GOT3 (cell line): Measurements from ENCODE around the gene PTPN14.

Experiments
- DNase-seq: peaks from one replicate; lab custom pipeline; 2025; ENCODE audit warnings: mixed read lengths; lab: John Stamatoyannopoulos, UW

The PTPN14 gene

GRCh38 chr1:214454569-214455396 is 96.6 kb downstream of the PTPN14 start:
- no peak for DNase-seq

DNA sequence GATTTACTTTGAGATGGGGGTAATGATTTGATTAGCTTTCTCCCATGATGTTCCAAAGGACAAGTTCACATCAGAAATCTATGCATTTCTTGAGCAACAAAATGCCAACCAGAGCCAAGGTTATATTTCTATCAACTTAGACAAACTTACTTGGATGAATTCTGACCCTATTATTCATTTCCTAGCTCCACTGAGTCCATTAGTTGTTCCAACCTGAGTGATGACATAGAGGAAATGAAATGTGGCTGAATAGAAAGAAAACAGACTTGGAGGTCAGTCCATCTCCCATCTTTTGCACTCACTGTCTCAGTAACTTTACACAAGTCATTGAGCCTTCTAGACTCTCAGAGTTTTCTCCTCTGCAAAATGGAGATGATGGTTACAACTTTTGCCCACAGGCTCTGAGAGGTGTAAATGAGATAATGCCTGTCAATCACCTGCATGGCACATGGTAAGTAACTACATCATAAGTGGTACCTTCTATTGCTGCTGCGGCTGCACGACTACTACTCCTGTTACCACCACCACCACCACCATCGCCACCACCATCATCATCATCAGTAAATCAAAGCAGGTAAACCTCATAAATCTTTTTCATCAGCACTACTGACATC is 98.2 kb downstream of the PTPN14 start:
- no peak for DNase-seq

DNA sequence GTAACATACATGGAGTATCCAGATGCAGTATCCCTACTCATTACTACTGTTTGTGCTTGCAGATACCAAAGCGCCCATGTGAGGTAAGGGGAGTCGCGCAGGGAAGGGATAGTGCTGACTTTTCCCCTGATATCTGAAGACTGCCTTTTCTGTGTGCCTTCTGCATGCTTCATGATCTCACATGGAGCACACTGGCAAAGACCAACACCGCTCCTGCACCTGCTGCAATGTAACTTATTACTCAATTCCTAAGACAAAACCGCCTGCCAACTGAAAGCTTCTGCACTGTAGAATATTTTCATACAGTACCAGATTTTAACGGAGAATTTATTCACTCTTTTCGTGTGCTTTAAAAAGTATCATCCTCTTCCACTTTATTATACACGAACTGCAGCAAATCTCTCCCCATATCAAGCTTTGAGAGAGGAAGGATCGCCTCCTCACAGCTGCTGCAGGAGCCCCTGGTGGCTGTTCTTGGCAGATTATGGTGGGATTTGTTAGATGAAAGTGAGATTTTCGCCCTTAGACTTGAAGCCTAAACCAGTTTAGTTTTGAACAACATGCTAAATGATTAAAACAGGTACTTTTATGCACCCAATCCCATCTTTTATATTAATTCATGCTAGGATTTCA is 99.1 kb downstream of the PTPN14 start:
- DNase-seq: no peak

GRCh38 chr1:214451596-214451995 is 99.8 kb downstream of the PTPN14 start:
- DNase-seq: no peak

- no peak for DNase-seq
Measured at GRCh38 chr1:214449371-214449770, 102.0 kb downstream of the PTPN14 start.

- no peak for DNase-seq
Measured at GRCh38 chr1:214448536-214448935, 102.9 kb downstream of the PTPN14 start.

DNA sequence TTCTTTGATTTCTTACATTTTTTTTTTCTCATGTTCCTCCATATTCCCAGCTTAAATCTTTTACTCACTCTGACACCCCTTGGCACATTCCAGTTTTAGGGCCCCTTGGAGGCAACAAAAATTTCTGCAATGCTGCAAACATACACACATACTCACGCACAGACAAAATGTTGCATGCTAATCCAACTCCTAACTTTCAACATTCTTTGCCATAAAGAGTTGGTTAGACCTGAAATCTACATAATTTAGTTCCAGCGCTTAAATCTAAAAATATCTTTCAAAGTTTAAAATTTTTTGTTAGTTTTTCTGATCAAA is 103.9 kb downstream of the PTPN14 start:
- DNase-seq: no peak

DNA sequence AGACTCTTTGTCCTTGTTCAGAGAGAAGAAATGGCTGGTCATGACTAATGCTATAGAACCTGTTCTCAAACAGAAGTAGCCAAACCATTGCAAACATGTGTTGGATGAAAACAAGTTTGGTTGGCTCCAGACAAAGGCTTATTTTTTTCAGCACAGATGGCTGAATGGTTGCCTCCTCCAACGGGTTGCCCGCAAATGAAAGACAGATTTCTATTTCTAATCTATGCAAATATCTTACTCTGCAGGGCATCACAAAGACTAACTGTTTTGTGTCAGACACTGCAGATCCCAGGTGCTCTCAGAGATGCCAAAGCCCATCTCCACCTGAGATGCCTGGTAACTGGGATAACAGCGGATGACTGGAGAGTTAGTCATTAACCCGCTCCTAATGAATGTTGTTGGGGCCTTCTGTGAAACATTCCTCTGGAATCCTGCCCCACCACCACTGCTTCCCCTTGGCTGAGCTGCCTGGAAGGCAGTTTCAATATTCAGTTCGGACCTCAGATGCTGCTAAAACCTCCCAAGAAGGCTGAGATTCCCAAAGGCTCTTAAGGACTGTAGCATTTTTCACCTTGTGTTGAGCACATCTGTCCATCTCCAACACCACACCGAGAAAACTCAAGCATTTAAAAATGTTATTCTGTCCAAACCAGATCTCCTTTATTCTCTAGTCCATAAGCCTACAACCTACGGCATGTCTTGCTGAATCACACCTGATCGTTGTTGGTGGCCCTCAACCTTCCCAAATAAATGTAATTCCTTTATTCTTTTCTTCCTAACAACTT is 104.4 kb downstream of the PTPN14 start:
- DNase-seq: no peak

GRCh38 chr1:214445831-214446614 is 105.4 kb downstream of the PTPN14 start:
- DNase-seq: peak; percentile 16

DNA sequence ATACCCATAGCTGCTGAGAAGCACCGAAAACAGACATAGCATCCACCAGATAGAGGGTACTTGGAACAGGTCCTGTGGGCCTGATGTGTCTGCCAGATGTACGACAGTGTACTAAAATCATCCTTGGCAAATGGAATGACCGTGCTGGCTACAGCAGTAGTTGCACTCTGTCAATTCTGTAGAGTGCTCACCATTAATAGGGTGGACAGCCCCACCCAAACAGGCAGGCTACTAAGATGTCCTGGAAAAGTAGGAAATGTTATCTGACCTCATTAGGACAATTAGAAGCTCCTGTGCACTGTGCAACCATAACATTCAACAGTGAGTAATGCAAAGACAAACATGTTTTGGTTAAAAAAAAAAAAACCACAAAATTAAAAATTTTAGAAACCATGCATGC is 106.2 kb downstream of the PTPN14 start:
- no peak for DNase-seq

DNA sequence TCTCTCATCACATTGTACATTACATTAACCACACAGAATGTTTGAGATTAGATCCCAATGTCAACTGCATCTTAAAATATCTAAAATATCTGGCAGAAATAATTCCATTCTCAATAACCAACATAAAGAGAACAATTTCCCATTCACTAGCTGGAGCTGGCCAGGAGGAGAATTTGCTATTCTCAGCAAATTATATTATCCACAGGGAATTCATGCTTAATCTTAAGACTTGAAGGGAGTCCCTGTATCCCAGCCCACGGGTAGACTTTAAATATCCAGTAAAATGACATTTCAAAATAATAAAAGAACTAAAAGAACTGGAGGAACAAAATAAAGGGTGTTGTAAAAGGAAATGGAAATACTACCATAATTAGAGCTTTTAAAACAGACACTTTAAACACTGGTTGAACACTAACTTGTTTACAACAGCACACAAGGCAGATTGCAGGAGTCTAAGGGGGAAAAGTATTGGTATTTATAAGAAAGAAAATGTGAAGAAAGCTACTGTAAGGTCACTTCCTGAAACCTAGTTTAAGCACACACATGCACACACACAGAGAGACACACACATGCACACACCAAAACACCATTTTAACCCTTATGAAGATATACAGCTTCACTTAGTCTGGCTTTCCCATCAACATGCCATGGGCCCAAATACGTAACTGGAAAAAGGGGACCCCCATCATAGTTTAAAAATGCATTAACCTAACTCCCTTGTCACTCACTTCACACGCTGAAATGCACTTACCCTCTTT is 107.0 kb downstream of the PTPN14 start:
- DNase-seq: no peak

- no peak for DNase-seq
Measured at GRCh38 chr1:214441119-214441518, 110.3 kb downstream of the PTPN14 start.

DNA sequence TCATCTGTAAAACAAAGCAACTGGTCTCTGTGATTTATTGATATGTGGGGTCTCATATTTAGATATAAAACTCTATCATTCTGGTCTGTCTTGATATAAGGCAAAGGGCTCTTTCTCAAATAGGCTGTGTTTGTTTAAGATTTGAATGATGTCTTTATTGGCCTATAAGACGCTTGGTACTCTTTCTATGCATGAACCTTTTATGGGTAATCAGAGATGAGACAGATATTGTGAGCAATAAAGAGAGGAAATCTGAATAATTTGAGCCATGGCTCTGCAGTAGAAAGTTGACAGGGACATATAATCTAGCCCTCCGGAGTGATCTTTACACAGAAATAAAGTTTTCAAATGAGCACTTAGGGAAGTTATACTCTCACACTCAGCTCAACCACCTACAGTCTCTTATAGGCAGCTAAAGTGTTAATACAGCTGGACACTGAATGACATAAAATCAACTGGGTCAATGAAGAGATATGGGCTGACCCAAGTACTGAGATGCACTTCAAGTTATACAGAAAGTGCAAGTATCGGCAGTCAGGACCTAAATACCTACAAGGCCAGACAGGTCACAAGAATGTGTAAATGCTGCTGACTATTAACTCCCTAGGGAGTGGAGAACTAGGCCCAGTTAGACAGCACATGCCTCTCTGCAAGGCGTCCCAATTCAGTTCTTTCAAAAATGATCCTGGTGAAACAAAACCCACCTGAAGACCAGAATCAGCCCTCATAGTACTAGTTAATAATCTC is 111.0 kb downstream of the PTPN14 start:
- DNase-seq: no peak

DNA sequence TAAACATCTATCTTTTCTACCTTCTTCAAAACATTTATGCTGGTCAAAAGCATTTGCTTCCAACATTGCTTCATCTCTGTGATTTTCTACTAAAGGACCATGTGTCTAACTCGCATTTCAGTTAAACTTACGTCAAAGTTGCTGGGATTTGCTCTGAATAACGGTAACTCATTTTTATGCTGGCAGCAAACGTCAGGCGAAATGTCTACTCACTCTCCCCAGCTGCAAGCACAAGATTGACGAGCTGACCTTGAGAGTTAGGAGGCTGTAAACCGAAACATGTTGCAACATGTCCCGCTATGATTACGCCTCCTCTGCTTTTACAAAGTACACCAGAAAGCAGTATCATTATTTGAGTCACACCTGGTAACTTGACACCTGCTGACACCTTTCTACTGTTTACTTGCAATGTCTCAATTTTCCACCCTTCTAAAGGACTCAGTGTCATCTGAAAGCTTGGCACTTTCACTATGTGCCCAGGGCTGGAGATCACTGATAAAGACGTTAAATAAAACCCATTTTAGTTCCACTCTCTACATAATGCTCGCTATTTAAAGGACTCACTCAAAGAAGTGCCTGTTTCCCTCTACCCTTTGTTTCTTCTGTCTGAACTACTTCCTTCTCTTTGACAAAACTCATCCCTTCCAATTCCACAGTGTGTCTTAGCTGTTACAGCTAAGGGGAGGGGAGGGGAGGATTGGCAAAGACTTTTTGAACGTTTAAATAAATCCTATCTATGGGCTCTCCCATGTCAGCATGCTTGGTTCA is 111.9 kb downstream of the PTPN14 start:
- no peak for DNase-seq

GRCh38 chr1:214438530-214438929 is 112.9 kb downstream of the PTPN14 start:
- no peak for DNase-seq

DNA sequence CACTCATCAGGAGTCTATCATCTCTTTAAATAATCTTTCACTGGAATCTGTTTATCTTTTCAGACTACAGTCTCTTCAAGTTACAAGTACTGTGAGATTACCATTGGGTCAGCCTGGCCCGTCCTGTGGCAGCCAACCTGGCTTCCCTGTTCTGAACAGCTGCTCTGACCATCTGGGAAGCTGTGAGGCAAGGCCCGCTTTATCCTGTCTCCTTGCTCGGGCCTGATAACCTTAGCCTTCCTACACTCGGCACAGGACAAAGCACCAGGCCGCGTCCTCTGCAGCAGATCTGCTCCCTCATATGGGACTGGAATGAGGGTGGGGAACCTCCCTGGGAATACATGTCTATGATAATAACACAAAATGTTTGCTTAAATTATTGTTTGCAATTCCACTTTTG is 113.3 kb downstream of the PTPN14 start:
- DNase-seq: no peak

GRCh38 chr1:214435867-214436266 is 115.5 kb downstream of the PTPN14 start:
- no peak for DNase-seq

GRCh38 chr1:214432245-214432644 is 119.2 kb downstream of the PTPN14 start:
- DNase-seq: no peak

GRCh38 chr1:214429951-214430770 is 121.2 kb downstream of the PTPN14 start:
- DNase-seq: no peak
